Spinal cord (tissue), 10 donors: ENCODE data around the gene GPR78. TPM values are rescaled to one million over a fixed set of nuclear protein-coding genes. Genes with fewer than 3 reads are reported as not detected.

Source experiments
- DNase-seq, 6 donors: peaks; one replicate each; pipeline versions ENCODE4 v3.0.0 to v3.0.0-alpha.2; 2013 to 2015; ENCODE audit warnings: low spot score in 6 of 6, low read depth in 4 of 6
- H3K27ac ChIP-seq: one replicate; pipeline ENCODE4 v1.5.1; 2013; ENCODE audit warnings: low read depth, low read length, control low read depth
- H3K27me3 ChIP-seq: one replicate; pipeline ENCODE4 v1.6.1; 2013; ENCODE audit warnings: low read length; ENCODE audit not compliant: control insufficient read depth, insufficient read depth
- H3K36me3 ChIP-seq: one replicate; pipeline ENCODE4 v1.6.1; 2013; ENCODE audit warnings: low read length; ENCODE audit not compliant: control insufficient read depth, insufficient read depth
- H3K4me1 ChIP-seq: one replicate; pipeline ENCODE4 v1.6.1; 2013; ENCODE audit warnings: low read length; ENCODE audit not compliant: control insufficient read depth, insufficient read depth
- H3K4me3 ChIP-seq: one replicate; pipeline ENCODE4 v1.5.1; 2013; ENCODE audit warnings: low read depth, low read length, control low read depth
- H3K9me3 ChIP-seq: one replicate; pipeline ENCODE4 v1.6.1; 2013; ENCODE audit warnings: low read length; ENCODE audit not compliant: control insufficient read depth, insufficient read depth
- WGBS: methylation state at CpG from one replicate; pipeline ENCODE4 v1.1.5; 2013; ENCODE audit warnings: missing lambda C conversion rate; ENCODE audit not compliant: insufficient coverage; 5-methylcytosine and 5-hydroxymethylcytosine counted together
- polyA plus RNA-seq, 2 donors: library from polyadenylated mRNA; unstranded; fragments of 120-200 nt; gene quantifications; one replicate each; pipeline ENCODE4 v1.2.1, GENCODE V29; 2013; ENCODE audit not compliant: insufficient read length in 2 of 2
- total RNA-seq, 2 donors: library from RNA; depleted of rRNA in 1 of 2; stranded (reverse); fragments of 120-200 nt in 1 of 2; fragments of >200 nt in 1 of 2; gene quantifications; one replicate each; pipeline versions ENCODE4 v1.2.3 to v1.2.4, GENCODE V29; 2013 to 2014
- donor health status: healthy.

GPR78 gene
- total and polyA plus RNA-seq, 4 donors = 0.89 to 3.0 (median 1.1) TPM; not detected in 1

DNA sequence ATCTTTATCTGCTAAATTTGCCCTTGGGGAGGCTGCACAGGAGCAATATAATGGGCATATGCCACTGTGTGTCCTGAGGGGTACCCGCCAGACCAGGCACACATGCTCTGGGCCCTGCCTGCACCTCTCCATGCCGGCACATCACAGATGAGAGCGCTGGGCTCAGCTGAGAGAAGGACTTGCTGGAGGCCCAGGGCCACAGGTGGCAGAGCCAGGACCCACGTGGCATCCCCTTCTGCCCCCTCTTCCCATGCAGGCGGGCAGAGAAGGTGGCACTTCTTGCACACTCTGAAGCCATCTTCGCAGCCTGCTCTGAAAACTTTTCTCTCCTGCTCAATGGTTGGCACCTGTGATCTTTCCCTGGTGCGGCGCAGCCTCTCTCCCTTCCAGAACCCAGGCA, 32.5 kb downstream of the GPR78 start:
- H3K4me1 ChIP-seq = peaks cover 6% of the 10 kb centered on the region
- DNase-seq = no peak
- no peak overlapping the region for H3K4me3 ChIP-seq
- no peaks in the 10 kb centered on the region for H3K9me3 ChIP-seq
- no peak overlapping the region for H3K27ac ChIP-seq
- peaks cover 4% of the 10 kb centered on the region for H3K36me3 ChIP-seq
- H3K27me3 ChIP-seq = no peaks in the 10 kb centered on the region
- WGBS = 90% methylated on average over 8 of the region's 8 CpGs

DNA sequence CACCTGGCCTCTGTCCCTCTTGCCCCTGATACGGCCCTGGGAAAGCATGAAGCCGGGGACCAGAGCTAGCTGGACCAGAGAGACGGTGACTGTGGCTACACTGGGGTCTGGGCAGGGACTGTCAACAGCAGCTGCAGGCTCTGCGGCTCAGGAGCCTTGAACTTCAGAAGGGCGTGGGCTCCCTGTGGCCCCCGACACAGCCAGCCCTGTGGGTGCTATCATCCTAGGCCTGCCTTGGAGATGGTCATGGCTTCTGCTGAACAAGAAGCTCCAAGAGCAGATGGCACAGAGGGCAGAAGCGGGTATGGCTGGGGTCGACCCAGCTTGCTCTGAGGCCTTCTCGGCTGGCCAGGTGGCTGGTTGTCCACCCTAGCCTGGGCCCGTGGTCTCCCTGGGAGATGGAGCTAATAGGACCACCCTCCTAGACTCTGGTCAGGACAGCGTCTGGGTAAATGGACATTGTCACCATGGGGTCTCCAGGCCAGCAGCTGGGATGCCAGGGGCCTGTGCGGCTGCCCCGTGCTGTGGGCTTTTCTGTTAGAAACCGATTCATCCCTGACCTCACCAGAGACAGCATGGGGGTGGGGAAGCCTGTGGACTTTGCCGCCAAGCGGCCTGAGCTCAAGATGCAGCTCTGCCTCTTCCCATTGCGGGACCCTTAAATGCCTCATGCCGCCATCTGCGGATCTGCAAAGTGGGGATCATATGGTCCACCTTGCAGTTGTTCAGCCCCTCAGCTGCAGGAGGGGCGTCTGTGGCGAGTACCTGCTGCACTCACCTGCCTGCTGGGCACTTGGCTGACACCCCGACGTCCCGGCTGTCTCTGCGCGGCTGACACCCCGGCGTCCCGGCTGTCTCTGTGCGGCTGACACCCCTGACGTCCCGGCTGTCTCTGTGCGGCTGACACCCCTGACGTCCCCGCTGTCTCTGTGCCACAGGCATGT, 33.5 kb downstream of the GPR78 start:
- Histone ChIP-seq H3K27me3 (no peaks in the 10 kb centered on the region), H3K36me3 (peaks cover 4% of the 10 kb centered on the region), H3K9me3 (no peaks in the 10 kb centered on the region), H3K4me1 (no peaks in the 10 kb centered on the region), H3K27ac (no peak overlapping the region), H3K4me3 (no peak overlapping the region)
- 88% methylated on average over 34 of the region's 35 CpGs for WGBS
- no peak for DNase-seq

- DNase-seq = no peak
- Histone ChIP-seq H3K4me1 (no peaks in the 10 kb centered on the region), H3K27ac (no peak overlapping the region), H3K4me3 (no peak overlapping the region), H3K9me3 (no peaks in the 10 kb centered on the region), H3K36me3 (peaks cover 4% of the 10 kb centered on the region), H3K27me3 (no peaks in the 10 kb centered on the region)
- WGBS = 85% methylated on average over 21 of the region's 22 CpGs
Measured at GRCh38 chr4:8614365-8615193, 34.4 kb downstream of the GPR78 start.

- Histone ChIP-seq H3K36me3 (peaks cover 4% of the 10 kb centered on the region), H3K4me1 (no peaks in the 10 kb centered on the region), H3K4me3 (no peak overlapping the region), H3K27me3 (no peaks in the 10 kb centered on the region), H3K27ac (no peak overlapping the region), H3K9me3 (no peaks in the 10 kb centered on the region)
- 88% methylated on average over 13 of the region's 13 CpGs for WGBS
- no peak for DNase-seq
Measured at GRCh38 chr4:8615366-8615765, 35.2 kb downstream of the GPR78 start.

- 87% methylated on average over 26 of the region's 26 CpGs for WGBS
- Histone ChIP-seq H3K27me3 (no peaks in the 10 kb centered on the region), H3K4me3 (no peak overlapping the region), H3K4me1 (no peaks in the 10 kb centered on the region), H3K9me3 (no peaks in the 10 kb centered on the region), H3K27ac (no peak overlapping the region), H3K36me3 (peaks cover 4% of the 10 kb centered on the region)
- DNase-seq = peak in 1 of 6 donors; percentile 2
Measured at GRCh38 chr4:8615921-8616787, 36.0 kb downstream of the GPR78 start.

- H3K4me3 ChIP-seq = no peak overlapping the region
- peaks cover 4% of the 10 kb centered on the region for H3K36me3 ChIP-seq
- no peaks in the 10 kb centered on the region for H3K9me3 ChIP-seq
- H3K27me3 ChIP-seq = no peaks in the 10 kb centered on the region
- WGBS = 80% methylated on average over 15 of the region's 16 CpGs
- H3K4me1 ChIP-seq = no peaks in the 10 kb centered on the region
- DNase-seq = no peak
- H3K27ac ChIP-seq = no peak overlapping the region
Measured at GRCh38 chr4:8616831-8617230, 36.6 kb downstream of the GPR78 start.

DNA sequence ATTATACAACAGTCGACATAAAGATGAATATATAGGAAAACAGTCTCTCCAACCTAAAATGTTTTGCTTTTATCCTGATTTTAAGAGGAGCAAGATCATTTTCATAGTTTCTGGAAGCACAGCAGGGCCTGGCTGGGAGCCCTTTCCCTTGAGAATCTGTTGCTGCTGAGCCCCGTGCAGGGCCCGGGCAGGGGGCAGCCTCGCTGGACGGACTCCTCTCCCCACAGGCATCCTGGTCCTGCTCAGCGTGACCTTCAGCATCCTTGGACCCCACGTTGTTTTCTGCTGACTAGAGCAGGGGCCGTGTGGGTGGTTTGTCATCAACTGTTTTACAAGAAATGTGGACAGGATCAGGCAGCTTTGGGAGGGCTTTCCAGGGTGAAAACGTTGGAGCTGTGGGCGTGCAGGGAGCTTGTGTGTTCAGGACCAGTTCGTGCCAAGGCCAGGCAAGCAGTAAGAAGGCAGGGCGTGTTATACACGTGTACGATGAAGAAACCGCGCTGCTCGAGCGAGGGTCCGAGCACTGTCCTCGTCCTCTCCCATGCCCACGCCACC, 37.4 kb downstream of the GPR78 start:
- H3K4me3 ChIP-seq = no peak overlapping the region
- DNase-seq = no peak

GRCh38 chr4:8618421-8618820, 38.2 kb downstream of the GPR78 start:
- no peak overlapping the region for H3K27ac ChIP-seq

More for the DNA sequence above, 37.4 kb downstream of the GPR78 start:
- H3K4me1 ChIP-seq = no peaks in the 10 kb centered on the region
- 77% methylated on average over 20 of the region's 21 CpGs for WGBS
- H3K27me3 ChIP-seq = no peaks in the 10 kb centered on the region
- no peak overlapping the region for H3K27ac ChIP-seq
- H3K36me3 ChIP-seq = peaks cover 4% of the 10 kb centered on the region
- no peaks in the 10 kb centered on the region for H3K9me3 ChIP-seq

More at GRCh38 chr4:8618421-8618820, 38.2 kb downstream of the GPR78 start:
- no peak for DNase-seq
- WGBS = 93% methylated on average over 8 of the region's 15 CpGs
- no peaks in the 10 kb centered on the region for H3K4me1 ChIP-seq
- peaks cover 4% of the 10 kb centered on the region for H3K36me3 ChIP-seq
- no peak overlapping the region for H3K4me3 ChIP-seq
- no peaks in the 10 kb centered on the region for H3K9me3 ChIP-seq
- no peaks in the 10 kb centered on the region for H3K27me3 ChIP-seq
